ENCODE data around the gene NEK5.
A peak's percentile ranks its signal among the peaks of the same experiment; 100 is the strongest.

Gene NEK5

DNA sequence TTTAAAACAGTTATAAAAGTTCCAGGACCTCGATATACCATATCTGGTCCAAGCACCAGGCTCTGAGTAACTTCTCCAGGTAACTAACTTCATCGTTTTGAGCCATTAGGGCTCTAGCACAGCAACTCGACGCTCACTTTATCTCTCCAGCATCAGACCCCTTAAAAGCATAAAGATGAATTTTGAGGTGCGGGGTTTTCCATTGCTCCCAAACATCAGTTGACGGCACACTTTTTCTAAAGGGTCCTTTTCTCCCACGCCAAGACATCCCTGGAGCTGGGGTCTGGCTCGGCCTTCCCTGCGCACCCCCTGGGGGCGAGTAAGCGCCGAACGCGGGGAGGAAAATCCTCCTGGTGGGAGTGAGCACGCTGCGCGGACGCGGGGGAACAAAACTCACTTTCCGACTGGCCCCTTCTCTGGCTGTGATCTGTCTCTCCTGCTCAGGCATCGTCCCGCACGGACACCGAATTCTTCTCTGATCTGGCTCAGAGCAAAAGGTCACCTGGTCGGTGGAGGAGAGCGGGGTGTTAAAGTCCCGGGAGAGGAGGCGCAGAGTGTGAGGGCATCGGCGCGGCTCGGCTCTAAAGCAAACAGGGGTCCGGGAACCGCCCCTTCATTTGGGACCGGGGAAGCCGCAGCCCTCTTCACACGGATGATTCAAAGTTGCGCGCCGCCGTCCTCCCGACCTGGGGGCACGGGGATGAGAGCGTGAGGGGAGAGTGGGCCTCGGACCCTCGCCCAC, 117.8 kb downstream of the NEK5 start, which contains the start of gene ATP7B:
TSS of gene ATP7B (minus strand) at position 561 of the 742 bp plus-strand sequence. CDS start at position 448, 113 bp downstream.
- no peak for DNase-seq (ENCODE audit: low read depth)
- peak within 1 kb of the TSS; percentile 72 for H3K4me3 ChIP-seq (ENCODE audit: control insufficient read depth, low read depth, low read length)
- TF ChIP-seq, protein P1, sequence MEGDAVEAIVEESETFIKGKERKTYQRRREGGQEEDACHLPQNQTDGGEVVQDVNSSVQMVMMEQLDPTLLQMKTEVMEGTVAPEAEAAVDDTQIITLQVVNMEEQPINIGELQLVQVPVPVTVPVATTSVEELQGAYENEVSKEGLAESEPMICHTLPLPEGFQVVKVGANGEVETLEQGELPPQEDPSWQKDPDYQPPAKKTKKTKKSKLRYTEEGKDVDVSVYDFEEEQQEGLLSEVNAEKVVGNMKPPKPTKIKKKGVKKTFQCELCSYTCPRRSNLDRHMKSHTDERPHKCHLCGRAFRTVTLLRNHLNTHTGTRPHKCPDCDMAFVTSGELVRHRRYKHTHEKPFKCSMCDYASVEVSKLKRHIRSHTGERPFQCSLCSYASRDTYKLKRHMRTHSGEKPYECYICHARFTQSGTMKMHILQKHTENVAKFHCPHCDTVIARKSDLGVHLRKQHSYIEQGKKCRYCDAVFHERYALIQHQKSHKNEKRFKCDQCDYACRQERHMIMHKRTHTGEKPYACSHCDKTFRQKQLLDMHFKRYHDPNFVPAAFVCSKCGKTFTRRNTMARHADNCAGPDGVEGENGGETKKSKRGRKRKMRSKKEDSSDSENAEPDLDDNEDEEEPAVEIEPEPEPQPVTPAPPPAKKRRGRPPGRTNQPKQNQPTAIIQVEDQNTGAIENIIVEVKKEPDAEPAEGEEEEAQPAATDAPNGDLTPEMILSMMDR (IDR thresholded peaks at IDR 0.05; ENCODE audit: control insufficient read depth, insufficient read depth, low read depth, low read length, missing control alignments), result peak; percentile 23

DNA sequence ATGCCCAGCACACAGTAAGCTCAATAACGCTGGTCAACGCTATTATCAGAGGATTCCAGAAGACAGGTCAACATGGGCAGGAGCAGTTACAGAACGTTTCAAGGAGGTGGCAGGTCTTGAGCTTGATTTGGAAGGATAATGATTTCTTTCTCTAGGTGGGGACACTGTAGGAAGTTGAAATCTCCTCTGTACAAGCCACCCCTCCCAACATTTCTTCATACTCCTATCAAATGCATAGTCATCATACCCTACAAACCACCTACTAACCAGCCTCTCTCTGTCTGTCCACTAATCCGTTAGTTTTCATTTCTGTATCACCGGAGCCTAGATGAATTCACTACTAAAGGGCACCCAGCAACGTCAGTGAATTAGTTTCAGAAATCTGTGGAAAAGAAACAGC, 118.9 kb downstream of the NEK5 start:
- DNase-seq (ENCODE audit: low read depth), result no peak
- TF ChIP-seq, protein P1 (IDR thresholded peaks at IDR 0.05; ENCODE audit: control insufficient read depth, insufficient read depth, low read depth, low read length, missing control alignments), result no peak
- H3K4me3 ChIP-seq (ENCODE audit: control insufficient read depth, low read depth, low read length), result no peak overlapping the region

DNA sequence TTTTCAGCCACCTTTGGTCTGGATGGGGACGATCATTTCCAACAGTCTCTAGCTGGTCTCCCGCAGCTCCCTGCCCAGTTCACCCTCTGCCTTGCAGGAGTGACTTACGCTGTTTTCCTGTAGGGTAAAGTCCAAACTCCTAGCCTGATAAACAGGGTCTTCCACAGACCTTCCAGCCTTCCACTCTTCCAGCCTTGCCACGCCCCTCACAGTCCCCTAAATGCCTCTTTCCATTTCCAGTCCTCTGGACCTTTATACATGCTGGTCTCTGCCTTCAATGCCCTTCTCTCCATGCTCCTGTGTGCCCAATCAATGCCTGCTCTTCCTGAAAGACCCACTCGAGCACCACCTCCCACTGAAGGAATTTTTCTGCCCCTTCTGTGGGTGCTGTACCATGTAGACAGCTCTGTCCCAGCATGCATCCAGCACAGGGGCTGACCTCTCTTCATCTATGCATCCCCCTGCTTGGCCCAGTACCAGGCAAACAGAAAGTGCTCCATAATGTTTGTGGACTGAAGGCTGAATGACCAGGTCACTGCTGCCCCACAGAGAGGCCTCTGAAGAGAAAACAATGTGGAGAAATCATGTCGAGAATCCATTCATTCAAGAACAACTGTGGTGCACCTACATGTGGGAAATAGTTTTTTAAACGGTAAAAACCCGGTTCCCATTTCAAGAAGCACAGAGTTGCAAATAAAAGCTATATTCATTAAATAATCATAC, 122.2 kb downstream of the NEK5 start:
- no peak overlapping the region for H3K4me3 ChIP-seq (ENCODE audit: control insufficient read depth, low read depth, low read length)
- TF ChIP-seq, protein P1 (IDR thresholded peaks at IDR 0.05; ENCODE audit: control insufficient read depth, insufficient read depth, low read depth, low read length, missing control alignments), result no peak
- DNase-seq (ENCODE audit: low read depth), result no peak

DNA sequence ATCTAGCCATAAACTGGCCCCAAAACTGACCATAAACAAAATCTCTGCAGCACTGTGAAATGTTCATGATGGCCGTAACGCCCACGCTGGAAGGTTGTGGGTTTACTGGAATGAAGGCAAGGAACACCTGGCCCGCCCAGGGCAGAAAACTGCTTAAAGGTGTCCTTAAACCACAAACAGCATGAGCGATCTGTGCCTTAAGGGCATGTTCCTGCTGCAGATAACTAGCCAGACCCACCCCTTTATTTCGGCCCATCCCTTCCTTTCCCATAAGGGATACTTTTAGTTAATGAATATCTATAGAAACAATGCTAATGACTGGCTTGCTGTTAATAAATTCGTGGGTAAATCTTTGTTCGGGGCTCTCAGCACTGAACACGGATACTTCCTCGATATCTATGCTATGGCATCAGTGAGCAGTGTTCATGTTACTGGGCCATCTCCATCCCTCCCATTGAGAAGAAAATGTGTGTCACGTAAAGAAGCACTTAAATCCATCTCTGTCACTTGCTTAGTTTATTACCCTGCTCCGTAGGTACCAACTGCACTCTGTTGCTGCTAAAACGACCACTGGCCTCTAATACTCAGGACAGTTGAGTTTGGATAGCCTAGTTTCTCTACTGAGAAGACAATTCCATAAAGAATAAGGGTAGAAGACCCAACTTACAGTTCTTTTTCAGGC, 122.9 kb downstream of the NEK5 start:
- H3K4me3 ChIP-seq (ENCODE audit: control insufficient read depth, low read depth, low read length), result no peak overlapping the region
- TF ChIP-seq, protein P1 (IDR thresholded peaks at IDR 0.05; ENCODE audit: control insufficient read depth, insufficient read depth, low read depth, low read length, missing control alignments), result no peak
- DNase-seq (ENCODE audit: low read depth), result no peak

DNA sequence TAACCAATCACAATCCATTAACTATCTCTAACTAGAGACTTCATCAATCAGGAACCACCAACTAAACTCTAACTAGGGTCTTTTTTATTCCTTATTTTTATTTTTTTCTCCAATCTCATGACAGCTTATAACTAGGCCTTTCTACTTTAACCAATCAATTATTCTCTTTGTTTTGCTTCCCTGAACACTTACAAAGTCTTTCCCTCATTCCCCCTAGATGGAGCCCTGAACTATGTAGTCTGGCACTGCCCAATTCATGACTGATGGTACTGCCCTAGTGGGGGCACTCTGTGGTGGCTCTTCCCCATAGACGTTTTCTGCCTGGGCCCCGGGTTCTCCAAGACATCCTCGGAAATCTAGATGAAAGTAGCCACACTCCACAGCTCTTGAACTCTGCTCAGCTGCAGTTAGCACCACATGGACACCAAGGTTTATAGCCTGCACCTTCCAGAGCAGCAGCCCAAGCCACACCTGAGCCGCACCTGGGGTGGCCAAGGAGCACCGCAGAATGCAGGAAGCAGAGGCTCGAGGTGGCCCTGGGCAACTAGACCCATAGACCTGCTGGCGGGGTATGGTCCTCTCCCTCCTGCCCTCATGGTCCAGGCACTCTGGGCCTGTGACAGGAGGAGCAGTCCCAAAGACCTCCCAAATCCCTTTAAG, 124.2 kb downstream of the NEK5 start:
- no peak for DNase-seq (ENCODE audit: low read depth)
- H3K4me3 ChIP-seq (ENCODE audit: control insufficient read depth, low read depth, low read length), result no peak overlapping the region
- TF ChIP-seq, protein P1 (IDR thresholded peaks at IDR 0.05; ENCODE audit: control insufficient read depth, insufficient read depth, low read depth, low read length, missing control alignments), result no peak

DNA sequence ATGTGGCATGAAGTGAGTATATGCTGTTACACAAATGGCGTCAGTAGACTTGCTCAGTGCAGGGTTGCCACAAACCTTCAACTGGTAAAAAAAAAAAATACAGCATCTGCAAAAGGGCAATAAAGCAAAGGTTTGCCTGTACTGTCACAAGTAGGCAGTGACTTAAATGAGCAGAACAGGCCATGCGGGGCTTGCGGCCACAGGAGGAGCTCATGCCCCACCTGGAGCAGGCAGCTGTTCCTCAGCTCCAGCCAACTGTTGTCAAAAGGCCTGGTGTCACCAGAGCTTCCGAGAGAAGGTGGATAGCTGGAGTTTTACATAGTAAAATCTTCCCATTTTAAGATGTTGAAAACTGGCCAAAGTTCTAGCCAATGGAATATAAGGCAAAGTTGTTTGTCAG, 125.3 kb downstream of the NEK5 start:
- TF ChIP-seq, protein P1 (IDR thresholded peaks at IDR 0.05; ENCODE audit: control insufficient read depth, insufficient read depth, low read depth, low read length, missing control alignments), result no peak
- DNase-seq (ENCODE audit: low read depth), result no peak
- H3K4me3 ChIP-seq (ENCODE audit: control insufficient read depth, low read depth, low read length), result no peak overlapping the region
